Skeletal muscle cell (primary cell): ENCODE measurements around the gene TFDP1.

Experiments
- DNase-seq: peaks from one replicate; pipeline ENCODE4 v3.0.0-alpha.2; 2010; ENCODE audit warnings: low read depth
- H3K4me3 ChIP-seq: 2 replicates; pipeline ENCODE4 v1.5.1; 2011; ENCODE audit warnings: low read depth, mild to moderate bottlenecking, control low read depth, low read length, moderate library complexity

TFDP1 gene

GRCh38 chr13:113584205-113584869, at the start of gene TFDP1:
Gene TFDP1 (plus strand): TSS chr13:113584753. CDS start chr13:113585838, 1,085 bp downstream.
- peak; percentile 49 for DNase-seq
- peak within 1 kb of the TSS; percentile 67 for H3K4me3 ChIP-seq

- DNase-seq, result no peak
Observed at GRCh38 chr13:113535381-113535781, 49.2 kb upstream of the TFDP1 start.

DNA sequence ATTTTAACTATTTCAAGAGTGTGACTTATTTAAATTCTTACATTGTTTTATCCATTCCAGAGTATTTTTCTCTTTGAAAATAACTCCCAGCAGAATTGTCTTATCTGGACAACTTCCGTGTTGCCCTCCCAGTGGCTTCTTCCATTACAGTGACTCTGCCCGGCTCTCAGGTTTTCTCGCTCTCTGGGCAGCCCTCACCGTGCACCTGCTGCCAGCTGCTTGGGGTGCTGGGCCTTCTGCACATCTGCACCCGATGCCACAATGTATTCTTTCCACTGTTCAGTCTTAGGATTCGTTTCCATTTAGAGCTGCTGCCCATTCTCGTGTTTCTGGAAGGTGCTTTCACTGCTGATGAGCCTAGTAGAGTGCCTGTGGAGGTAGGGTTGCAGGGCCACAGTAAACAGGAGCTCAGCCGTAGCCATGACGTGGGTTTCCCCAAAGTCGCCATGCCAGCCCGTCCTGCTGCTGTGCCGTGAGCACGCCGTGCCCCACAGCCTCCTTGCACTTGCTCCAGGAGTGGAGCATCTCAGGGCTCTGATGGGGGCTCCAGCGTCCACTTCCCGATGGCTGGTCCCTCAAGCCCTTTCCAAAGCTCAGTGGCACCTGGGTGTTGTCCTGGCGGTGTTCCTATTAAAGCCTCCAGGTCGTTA, 48.0 kb upstream of the TFDP1 start:
- no peak overlapping the region for H3K4me3 ChIP-seq
- no peak for DNase-seq

More at GRCh38 chr13:113535381-113535781, 49.2 kb upstream of the TFDP1 start:
- no peak overlapping the region for H3K4me3 ChIP-seq

DNA sequence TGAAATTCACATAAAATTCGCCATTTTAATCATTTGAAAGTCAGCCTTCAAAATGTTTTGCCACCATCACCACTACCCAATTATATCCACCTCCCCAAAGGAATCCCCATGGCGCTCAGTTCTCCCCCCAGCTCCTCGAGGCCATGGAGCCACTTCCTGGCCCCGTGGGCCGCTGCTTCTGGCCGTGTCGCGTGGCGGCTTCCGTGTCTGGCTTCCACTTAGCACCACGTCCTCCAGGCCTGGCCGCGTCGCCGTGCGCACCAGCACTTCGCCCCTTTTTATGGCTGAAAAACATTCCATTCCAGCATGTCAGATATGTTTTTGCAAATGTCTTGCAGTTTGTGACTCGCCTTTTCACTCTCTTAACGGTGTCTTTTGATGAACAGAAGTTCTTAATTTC, 47.3 kb upstream of the TFDP1 start:
- no peak for DNase-seq
- no peak overlapping the region for H3K4me3 ChIP-seq

- DNase-seq, result no peak
- no peak overlapping the region for H3K4me3 ChIP-seq
Observed at GRCh38 chr13:113537909-113538688, 46.5 kb upstream of the TFDP1 start.

DNA sequence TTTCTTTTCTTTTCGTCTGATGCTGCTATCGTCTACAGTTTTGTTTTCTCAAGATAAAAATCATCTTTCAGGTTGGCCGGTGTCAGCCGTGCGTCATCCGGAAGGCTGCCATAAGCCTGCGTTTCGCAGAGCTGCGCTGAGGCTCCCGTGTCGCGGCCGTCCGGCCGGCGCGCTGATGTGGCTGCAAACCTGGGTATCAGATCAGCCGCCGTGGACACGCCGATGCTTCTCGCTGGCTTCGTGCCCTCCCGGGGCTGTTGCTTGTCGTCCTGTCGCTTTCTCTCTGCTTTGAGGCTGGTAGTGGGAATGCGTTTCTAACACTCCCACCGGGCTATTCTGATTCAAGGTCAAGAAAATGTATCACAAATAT, 45.9 kb upstream of the TFDP1 start:
- no peak overlapping the region for H3K4me3 ChIP-seq
- no peak for DNase-seq

- no peak for DNase-seq
- no peak overlapping the region for H3K4me3 ChIP-seq
Observed at GRCh38 chr13:113539176-113539575, 45.4 kb upstream of the TFDP1 start.

GRCh38 chr13:113539822-113540221, 44.7 kb upstream of the TFDP1 start:
- no peak overlapping the region for H3K4me3 ChIP-seq
- DNase-seq, result peak; percentile 72

DNA sequence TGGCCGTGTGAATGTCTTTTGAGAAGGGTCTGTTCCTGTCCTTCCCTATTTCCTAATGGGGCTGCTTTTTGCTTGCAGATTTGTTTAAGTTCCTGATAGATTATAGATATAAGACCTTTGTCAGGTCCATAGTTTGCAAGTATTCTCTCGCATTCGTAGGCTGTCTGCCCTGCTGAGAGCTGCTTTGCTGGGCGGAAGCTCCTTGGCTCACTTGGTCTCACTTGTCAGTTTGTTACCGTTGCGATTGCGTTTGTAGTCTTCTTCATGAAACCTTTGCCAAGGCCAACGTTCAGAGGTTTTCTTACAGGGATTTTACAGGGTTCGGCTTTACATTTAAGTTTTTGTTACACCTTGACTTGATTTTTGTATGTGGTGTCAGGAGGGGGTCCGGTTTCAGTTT, 44.0 kb upstream of the TFDP1 start:
- no peak overlapping the region for H3K4me3 ChIP-seq
- no peak for DNase-seq

DNA sequence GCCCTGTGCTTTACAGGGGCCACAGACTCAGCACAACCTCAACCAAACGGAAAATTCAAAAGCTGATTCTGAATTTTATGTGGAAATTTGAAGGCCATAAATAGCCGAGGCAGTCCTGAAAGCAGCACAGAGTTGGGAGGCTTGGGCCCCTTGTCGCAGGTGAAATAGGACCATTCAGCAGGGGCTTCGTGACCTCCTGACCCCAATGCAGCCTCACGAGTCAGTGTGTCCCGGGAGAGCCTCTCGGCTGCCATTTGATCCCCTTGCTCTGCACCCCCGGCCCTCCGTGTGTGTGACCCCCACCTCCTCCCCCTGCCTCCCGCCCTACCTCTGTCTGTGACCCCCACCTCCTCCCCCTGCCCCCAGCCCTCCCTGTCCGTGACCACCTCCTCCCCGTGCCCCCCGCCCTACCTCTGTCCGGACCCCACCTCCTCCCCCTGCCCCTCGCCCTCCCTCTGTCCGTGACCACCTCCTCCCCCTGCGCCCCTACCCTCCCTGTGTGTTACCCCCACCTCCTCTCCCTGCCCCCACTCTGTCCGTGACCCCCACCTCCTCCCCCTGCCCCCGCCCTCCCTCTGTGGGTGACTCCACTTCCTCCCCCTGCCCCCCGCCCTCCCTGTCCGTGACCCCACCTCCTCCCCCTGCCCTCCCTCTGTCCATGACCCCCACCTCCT, 41.7 kb upstream of the TFDP1 start:
- DNase-seq, result no peak
- no peak overlapping the region for H3K4me3 ChIP-seq

DNA sequence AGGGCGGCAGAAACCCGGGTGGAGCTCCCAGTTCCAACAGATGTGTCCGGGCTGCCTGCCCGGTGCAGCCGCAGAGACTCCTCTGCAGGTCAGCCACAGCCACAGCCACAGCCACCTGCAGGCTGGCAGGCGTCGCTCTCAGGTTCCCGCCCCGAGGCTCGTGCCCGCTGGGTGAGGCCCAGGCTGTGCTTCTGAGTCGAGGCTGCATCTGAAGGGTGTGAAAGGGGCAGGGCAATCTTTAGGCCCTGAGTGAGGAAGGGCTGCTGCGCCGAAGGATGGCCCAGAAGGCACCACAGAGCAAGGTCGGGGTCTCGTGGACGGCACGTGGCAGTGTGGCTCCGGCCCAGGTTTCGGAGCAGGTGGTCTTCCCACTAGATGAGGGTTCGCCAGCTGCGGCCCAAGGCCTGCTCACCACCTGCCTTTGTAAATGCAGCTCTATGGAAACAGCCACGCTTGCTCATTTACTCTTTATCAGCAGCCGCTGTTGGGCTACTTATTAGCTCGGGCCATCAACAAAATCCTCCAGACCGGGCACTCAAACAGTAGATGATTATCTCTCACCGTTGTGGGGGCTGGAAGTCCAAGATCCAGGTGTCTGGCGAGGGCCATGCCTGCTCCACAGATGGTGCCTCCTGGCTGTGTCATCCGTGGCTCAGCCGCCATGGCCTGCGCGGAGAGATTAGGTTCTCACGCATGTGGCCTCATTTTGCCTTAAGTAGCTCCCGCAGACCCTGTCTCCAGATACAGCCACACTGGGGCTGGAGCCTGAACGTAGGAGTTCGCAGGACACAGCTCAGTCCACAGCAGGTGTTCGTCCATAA, 40.3 kb upstream of the TFDP1 start:
- H3K4me3 ChIP-seq, result no peak overlapping the region
- no peak for DNase-seq

GRCh38 chr13:113544896-113545295, 39.7 kb upstream of the TFDP1 start:
- no peak for DNase-seq

GRCh38 chr13:113545455-113545930, 39.1 kb upstream of the TFDP1 start:
- DNase-seq, result peak; percentile 54
- no peak overlapping the region for H3K4me3 ChIP-seq

More at GRCh38 chr13:113544896-113545295, 39.7 kb upstream of the TFDP1 start:
- H3K4me3 ChIP-seq, result no peak overlapping the region

- H3K4me3 ChIP-seq, result no peak overlapping the region
- DNase-seq, result no peak
Observed at GRCh38 chr13:113545931-113546516, 38.5 kb upstream of the TFDP1 start.

DNA sequence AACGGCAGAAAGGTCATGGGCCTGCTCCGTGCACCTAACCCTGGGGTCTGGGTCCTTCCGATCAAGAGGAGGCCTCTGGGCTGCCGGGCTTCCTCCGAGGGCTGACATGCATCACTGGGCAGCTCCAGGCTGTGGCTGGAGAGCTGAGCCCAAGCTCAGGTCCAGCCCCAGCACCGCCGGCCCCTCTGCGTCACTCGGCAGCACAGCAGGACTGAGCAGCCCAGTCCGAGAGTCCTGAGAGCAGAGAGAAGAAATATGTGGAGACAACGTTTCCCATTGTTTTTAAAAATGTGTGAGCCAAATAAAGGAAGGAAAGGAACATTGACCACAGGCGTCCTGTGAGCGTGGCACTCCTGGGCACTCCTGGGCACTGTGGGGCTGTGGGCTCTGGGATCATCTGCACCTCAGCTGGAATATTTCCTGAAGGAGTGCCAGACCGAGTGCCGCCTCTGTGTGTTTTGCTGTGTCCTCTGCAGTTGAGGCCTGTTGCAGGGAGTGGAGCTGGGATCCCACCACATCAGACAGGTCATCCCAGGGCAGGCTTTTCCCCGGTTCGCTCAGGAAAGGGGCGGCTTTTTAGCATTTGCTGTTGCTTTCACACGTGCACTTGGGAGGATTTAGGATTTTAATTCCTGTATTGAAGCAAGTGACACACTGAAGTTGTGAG, 37.8 kb upstream of the TFDP1 start:
- DNase-seq, result no peak
- H3K4me3 ChIP-seq, result no peak overlapping the region

DNA sequence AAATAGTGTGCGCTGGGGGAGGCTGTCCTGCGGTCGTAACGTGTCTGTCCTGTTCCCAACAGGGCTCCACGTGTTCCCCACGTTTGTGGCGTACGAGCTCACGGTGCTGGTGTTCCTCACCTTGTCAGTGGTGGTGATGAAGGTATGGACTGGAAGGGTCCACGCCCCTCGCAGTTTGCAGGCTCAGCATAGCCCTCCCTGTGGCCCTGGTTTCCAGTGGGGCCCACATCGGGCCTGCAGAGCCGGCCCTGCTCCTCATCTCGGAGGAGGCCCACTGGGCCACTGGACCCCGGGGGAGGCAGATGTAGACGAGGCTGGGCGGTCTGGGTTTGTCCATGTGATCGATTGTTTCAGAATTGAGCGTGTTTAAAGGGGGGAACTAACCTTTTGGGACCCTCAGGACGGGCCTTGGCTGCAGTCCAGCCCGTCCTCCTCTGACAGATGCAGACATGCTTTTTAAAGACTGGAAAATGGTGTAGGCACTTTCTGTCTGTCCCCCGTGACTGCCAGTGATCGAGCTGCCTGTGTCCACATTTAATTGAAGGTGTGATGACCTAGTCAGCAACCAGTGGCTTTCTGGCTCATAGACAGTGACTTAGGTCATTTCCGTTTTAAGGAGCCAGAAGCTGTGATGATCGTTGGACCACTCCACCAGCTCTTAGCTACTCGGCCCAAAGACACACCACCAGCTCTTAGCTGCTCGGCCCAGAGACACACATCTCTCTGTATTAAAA, 37.1 kb upstream of the TFDP1 start:
- no peak overlapping the region for H3K4me3 ChIP-seq
- DNase-seq, result no peak

DNA sequence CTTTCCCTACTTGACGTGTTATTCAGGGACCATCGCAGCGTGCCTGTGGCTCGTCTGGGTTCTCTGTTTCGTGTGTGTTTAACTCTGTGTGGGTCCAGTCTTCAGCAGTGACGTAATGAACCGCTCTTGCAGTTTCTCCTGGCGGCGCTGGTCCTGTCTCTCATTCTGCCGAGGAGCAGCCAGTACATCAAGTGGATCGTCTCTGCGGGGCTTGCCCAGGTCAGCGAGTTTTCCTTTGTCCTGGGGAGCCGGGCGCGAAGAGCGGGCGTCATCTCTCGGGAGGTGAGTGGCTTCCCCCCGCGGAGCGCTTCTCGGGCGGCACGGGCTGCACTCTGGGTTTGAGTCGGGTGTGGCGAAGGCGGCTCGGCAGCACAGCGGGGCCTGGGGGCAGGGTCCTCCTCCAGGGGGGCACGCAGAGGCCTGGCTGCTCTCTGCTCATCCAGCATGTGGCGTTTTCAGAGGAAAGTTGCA, 36.3 kb upstream of the TFDP1 start:
- H3K4me3 ChIP-seq, result no peak overlapping the region
- no peak for DNase-seq
